ENCODE results near the gene ARG2.

ARG2 gene

GRCh38 chr14:67571991-67572323, 47.8 kb upstream of the ARG2 start:
- H3K79me2 ChIP-seq (ENCODE audit: control insufficient read depth, low read length): no peaks in the 10 kb centered on the region
- H3K36me3 ChIP-seq (ENCODE audit: control insufficient read depth, low read length): no peaks in the 10 kb centered on the region
- H3K4me1 ChIP-seq (ENCODE audit: control insufficient read depth, low read length): no peaks in the 10 kb centered on the region
- peaks cover 2% of the 10 kb centered on the region; the same call in 1 of the 2 replicates for H3K27me3 ChIP-seq (ENCODE audit: control insufficient read depth, low read length)
- H3K4me2 ChIP-seq (ENCODE audit: low read length): no peak overlapping the region
- no peaks in the 10 kb centered on the region for H3F3A ChIP-seq (ENCODE audit: control insufficient read depth, insufficient read depth)
- no peaks in the 10 kb centered on the region for H3K9me3 ChIP-seq (ENCODE audit: control insufficient read depth, insufficient read depth, low read length)
- no peaks in the 10 kb centered on the region for H3K9me2 ChIP-seq (replicated peaks; ENCODE audit: control insufficient read depth, low read length)
- H3K4me3 ChIP-seq (ENCODE audit: low read length): no peak overlapping the region
- H3K27ac ChIP-seq (ENCODE audit: low read depth, low read length): no peak overlapping the region
- H4K20me1 ChIP-seq (ENCODE audit: control insufficient read depth, insufficient read depth, low read depth, low read length): no peaks in the 10 kb centered on the region
- no peak for TF ChIP-seq CTCF (IDR thresholded peaks at IDR 0.05; ENCODE audit: low read depth, low read length, poor library complexity, severe bottlenecking)
- TF ChIP-seq EZH2phosphoT487 (IDR thresholded peaks at IDR 0.05; ENCODE audit: borderline replicate concordance, low read length): no peak

GRCh38 chr14:67572608-67573007, 47.1 kb upstream of the ARG2 start:
- Histone ChIP-seq H3K27ac (ENCODE audit: low read depth, low read length) (no peak overlapping the region), H3F3A (ENCODE audit: control insufficient read depth, insufficient read depth) (no peaks in the 10 kb centered on the region), H3K36me3 (ENCODE audit: control insufficient read depth, low read length) (no peaks in the 10 kb centered on the region), H3K79me2 (ENCODE audit: control insufficient read depth, low read length) (no peaks in the 10 kb centered on the region), H3K4me3 (ENCODE audit: low read length) (no peak overlapping the region), H3K9me3 (ENCODE audit: control insufficient read depth, insufficient read depth, low read length) (no peaks in the 10 kb centered on the region), H4K20me1 (ENCODE audit: control insufficient read depth, insufficient read depth, low read depth, low read length) (no peaks in the 10 kb centered on the region), H3K4me2 (ENCODE audit: low read length) (no peak overlapping the region), H3K9me2 (replicated peaks; ENCODE audit: control insufficient read depth, low read length) (no peaks in the 10 kb centered on the region), H3K4me1 (ENCODE audit: control insufficient read depth, low read length) (no peaks in the 10 kb centered on the region), H3K27me3 (ENCODE audit: control insufficient read depth, low read length) (peaks cover 2% of the 10 kb centered on the region; the same call in 1 of the 2 replicates)
- TF ChIP-seq EZH2phosphoT487 (IDR thresholded peaks at IDR 0.05; ENCODE audit: borderline replicate concordance, low read length) (no peak), CTCF (IDR thresholded peaks at IDR 0.05; ENCODE audit: low read depth, low read length, poor library complexity, severe bottlenecking) (no peak)

GRCh38 chr14:67573228-67574010, 46.3 kb upstream of the ARG2 start:
- Histone ChIP-seq H3K9me2 (replicated peaks; ENCODE audit: control insufficient read depth, low read length) (no peaks in the 10 kb centered on the region), H3K36me3 (ENCODE audit: control insufficient read depth, low read length) (no peaks in the 10 kb centered on the region)

More at GRCh38 chr14:67573228-67574010, 46.3 kb upstream of the ARG2 start:
- H3K9me3 ChIP-seq (ENCODE audit: control insufficient read depth, insufficient read depth, low read length): no peaks in the 10 kb centered on the region
- no peaks in the 10 kb centered on the region for H3K4me1 ChIP-seq (ENCODE audit: control insufficient read depth, low read length)
- no peak overlapping the region for H3K4me2 ChIP-seq (ENCODE audit: low read length)
- H3K27me3 ChIP-seq (ENCODE audit: control insufficient read depth, low read length): peaks cover 2% of the 10 kb centered on the region; the same call in 1 of the 2 replicates
- H3F3A ChIP-seq (ENCODE audit: control insufficient read depth, insufficient read depth): no peaks in the 10 kb centered on the region
- H3K4me3 ChIP-seq (ENCODE audit: low read length): no peak overlapping the region
- H3K27ac ChIP-seq (ENCODE audit: low read depth, low read length): no peak overlapping the region
- no peaks in the 10 kb centered on the region for H3K79me2 ChIP-seq (ENCODE audit: control insufficient read depth, low read length)
- no peaks in the 10 kb centered on the region for H4K20me1 ChIP-seq (ENCODE audit: control insufficient read depth, insufficient read depth, low read depth, low read length)
- TF ChIP-seq CTCF (IDR thresholded peaks at IDR 0.05; ENCODE audit: low read depth, low read length, poor library complexity, severe bottlenecking) (no peak), EZH2phosphoT487 (IDR thresholded peaks at IDR 0.05; ENCODE audit: borderline replicate concordance, low read length) (no peak)
